H1 (cell line): ENCODE data around the gene BTBD1. TPM values are rescaled to one million over a fixed set of nuclear protein-coding genes. Genes with fewer than 3 reads are reported as not detected.

Experiments used
- CTCF ChIA-PET: fragments of 300-600 bp; sonication (Branson Sonifier 250); formaldehyde crosslinking; loops from one replicate; lab custom pipeline; 2021; ENCODE audit not compliant: partially characterized antibody; lab: Charles Lee
- POLR2A ChIA-PET: fragments of 300-600 bp; sonication (Branson Sonifier 250); formaldehyde crosslinking; loops from one replicate; lab custom pipeline; 2021; ENCODE audit warnings: inconsistent platforms; ENCODE audit not compliant: partially characterized antibody; lab: Charles Lee
- DNase-seq, 2 experiments: peaks; one replicate each; pipeline versions ENCODE4 v3.0.0 to v3.0.0-alpha.2; 2010 to 2022; ENCODE audit warnings: low spot score in 2 of 2, low read depth in 1 of 2, mixed read lengths in 1 of 2
- FAIRE-seq: peaks from 2 replicates; lab custom pipeline; 2011; peaks lifted over from hg19 to GRCh38; lab: Jason Lieb, UNC
- H2AFZ ChIP-seq: 2 replicates; pipeline ENCODE4 v1.8.1; 2012; ENCODE audit warnings: low read length, inconsistent platforms
- H2AK5ac ChIP-seq: 2 replicates; pipeline ENCODE4 v1.6.1; 2013; ENCODE audit warnings: low read depth, low read length
- H2BK120ac ChIP-seq: replicated peaks from 2 replicates; pipeline ENCODE3; 2013; ENCODE audit warnings: low read depth, low read length, inconsistent platforms
- H2BK12ac ChIP-seq: 2 replicates; pipeline ENCODE4 v1.6.1; 2013; ENCODE audit warnings: low read depth, low read length
- H2BK15ac ChIP-seq: 2 replicates; pipeline ENCODE4 v1.6.1; 2013; ENCODE audit warnings: low read length
- H2BK20ac ChIP-seq: 2 replicates; pipeline ENCODE4 v1.6.1; 2013; ENCODE audit warnings: low read length
- H2BK5ac ChIP-seq: 2 replicates; pipeline ENCODE4 v1.6.1; 2013; ENCODE audit warnings: low read depth, low read length
- H3K14ac ChIP-seq: 2 replicates; pipeline ENCODE4 v1.6.1; 2013; ENCODE audit warnings: inconsistent platforms; ENCODE audit not compliant: insufficient read length
- H3K18ac ChIP-seq: 2 replicates; pipeline ENCODE4 v1.6.1; 2013; ENCODE audit warnings: low read length; ENCODE audit errors: extremely low read depth
- H3K23ac ChIP-seq: 2 replicates; pipeline ENCODE4 v1.6.1; 2013; ENCODE audit warnings: inconsistent platforms; ENCODE audit not compliant: insufficient read length
- H3K23me2 ChIP-seq: 2 replicates; pipeline ENCODE4 v1.6.1; 2013; ENCODE audit warnings: low read depth, low read length
- H3K27ac ChIP-seq: 2 replicates; pipeline ENCODE4 v1.6.1; 2011; ENCODE audit warnings: low read depth, low read length, inconsistent platforms
- H3K27me3 ChIP-seq, 4 experiments: replicated peaks in 1 of 4; 1 replicate in 1 of 4; 2 replicates in 3 of 4; pipeline versions ENCODE4 v1.6.1 to v1.8.1; 2011 to 2013; ENCODE audit warnings: low read length in 3 of 4, mild to moderate bottlenecking in 3 of 4, inconsistent platforms in 2 of 4, mixed read lengths in 2 of 4, moderate library complexity in 1 of 4; ENCODE audit not compliant: control insufficient read depth in 3 of 4, insufficient read depth in 3 of 4; ENCODE audit errors: extremely low read depth in 1 of 4
- H3K36me3 ChIP-seq, 4 experiments: 2 replicates each; pipeline versions ENCODE4 v1.6.1 to v1.8.1; 2011 to 2013; ENCODE audit warnings: mild to moderate bottlenecking in 4 of 4, low read length in 3 of 4, moderate library complexity in 2 of 4, control low read depth in 1 of 4, inconsistent platforms in 1 of 4; ENCODE audit not compliant: insufficient read depth in 4 of 4, control insufficient read depth in 2 of 4
- H3K4ac ChIP-seq: replicated peaks from 2 replicates; pipeline ENCODE3; 2013; ENCODE audit warnings: low read length, low read depth, mixed read lengths, inconsistent platforms; ENCODE audit not compliant: insufficient read length
- H3K4me1 ChIP-seq, 4 experiments: replicated peaks in 1 of 4; 1 replicate in 1 of 4; 2 replicates in 3 of 4; pipeline versions ENCODE4 v1.6.1 to v1.8.1; 2011 to 2013; ENCODE audit warnings: low read length in 3 of 4, inconsistent platforms in 2 of 4, mixed read lengths in 1 of 4; ENCODE audit not compliant: insufficient read depth in 4 of 4, control insufficient read depth in 3 of 4
- H3K4me2 ChIP-seq, 2 experiments: 2 replicates each; pipeline versions ENCODE4 v1.6.1 to v1.8.1; 2011 to 2013; ENCODE audit warnings: low read depth in 2 of 2, low read length in 2 of 2, control low read depth in 1 of 2, inconsistent platforms in 1 of 2, mild to moderate bottlenecking in 1 of 2; ENCODE audit not compliant: insufficient read depth in 1 of 2
- H3K4me3 ChIP-seq, 4 experiments: fragments of 200-600, 300-600 bp in 1 of 4; sonication (generic), shearing (Covaris generic), sonication (Bioruptor Twin) in 1 of 4; 2 replicates each; pipeline versions ENCODE4 v1.5.1 to v1.8.1; 2011 to 2016; ENCODE audit warnings: low read length in 4 of 4, low read depth in 3 of 4, control low read depth in 2 of 4, inconsistent platforms in 2 of 4, mild to moderate bottlenecking in 2 of 4, mixed read lengths in 1 of 4, moderate library complexity in 1 of 4; ENCODE audit not compliant: insufficient read depth in 2 of 4; ENCODE audit errors: extremely low read depth in 1 of 4
- H3K56ac ChIP-seq: replicated peaks from 2 replicates; pipeline ENCODE3; 2013; ENCODE audit warnings: low read depth, mild to moderate bottlenecking, mixed read lengths, low read length, inconsistent platforms; ENCODE audit not compliant: insufficient read length
- H3K79me1 ChIP-seq: 2 replicates; pipeline ENCODE4 v1.6.1; 2013; ENCODE audit warnings: low read depth, low read length, control low read depth
- H3K79me2 ChIP-seq, 2 experiments: 2 replicates each; pipeline versions ENCODE4 v1.6.1 to v1.8.1; 2012 to 2013; ENCODE audit warnings: low read length in 2 of 2, mild to moderate bottlenecking in 2 of 2, inconsistent platforms in 1 of 2; ENCODE audit not compliant: insufficient read depth in 2 of 2, control insufficient read depth in 1 of 2
- H3K9ac ChIP-seq, 4 experiments: replicated peaks in 1 of 4; 1 replicate in 1 of 4; 2 replicates in 3 of 4; pipeline versions ENCODE4 v1.6.1 to v1.8.1; 2011 to 2013; ENCODE audit warnings: low read depth in 3 of 4, low read length in 3 of 4, control low read depth in 2 of 4, mild to moderate bottlenecking in 2 of 4, moderate library complexity in 2 of 4, inconsistent platforms in 1 of 4; ENCODE audit errors: extremely low read depth in 1 of 4
- H3K9me3 ChIP-seq, 2 experiments: 2 replicates each; pipeline versions ENCODE4 v1.6.1 to v1.8.1; 2012 to 2013; ENCODE audit warnings: mild to moderate bottlenecking in 2 of 2, moderate library complexity in 2 of 2, control low read depth in 1 of 2, inconsistent platforms in 1 of 2, low read depth in 1 of 2, low read length in 1 of 2, mixed read lengths in 1 of 2; ENCODE audit not compliant: insufficient read depth in 2 of 2
- H4K20me1 ChIP-seq, 2 experiments: replicated peaks in 1 of 2; 2 replicates each; pipeline versions ENCODE3 to v1.8.1; 2011 to 2013; ENCODE audit warnings: inconsistent platforms in 2 of 2, low read length in 2 of 2, mild to moderate bottlenecking in 1 of 2; ENCODE audit not compliant: insufficient read depth in 2 of 2, control insufficient read depth in 1 of 2
- H4K5ac ChIP-seq: 2 replicates; pipeline ENCODE4 v1.6.1; 2013; ENCODE audit warnings: low read length, low read depth, mixed read lengths, inconsistent platforms; ENCODE audit not compliant: insufficient read length
- H4K8ac ChIP-seq: 2 replicates; pipeline ENCODE4 v1.8.0; 2013; ENCODE audit warnings: mild to moderate bottlenecking, moderate library complexity, low read length, inconsistent platforms; ENCODE audit not compliant: insufficient read depth; ENCODE audit errors: extremely low read depth
- H4K91ac ChIP-seq: replicated peaks from 2 replicates; pipeline ENCODE3; 2013; ENCODE audit warnings: low read length, mixed read lengths, inconsistent platforms; ENCODE audit not compliant: insufficient read length
- BACH1 ChIP-seq: IDR thresholded peaks from 2 replicates; pipeline ENCODE4 v1.6.1; 2012; ENCODE audit warnings: low read length, improper control_type of control experiment
- BCL11A ChIP-seq, 2 experiments: IDR thresholded peaks; one replicate each; pipeline ENCODE4 v1.6.1; 2011; ENCODE audit warnings: low read depth in 2 of 2, low read length in 2 of 2, mild to moderate bottlenecking in 2 of 2
- CBX5 ChIP-seq: fragments of 300-800, 300-1000 bp; sonication (generic); IDR thresholded peaks from 2 replicates; pipeline ENCODE4 v1.7.1; 2016; ENCODE audit warnings: antibody characterized with exemption, low read length, low read depth
- CBX8 ChIP-seq: fragments of 300-800, 300-1000 bp; sonication (generic); IDR thresholded peaks from 2 replicates; pipeline ENCODE4 v1.7.1; 2016; ENCODE audit warnings: low read depth, low read length, borderline replicate concordance
- CHD2 ChIP-seq: IDR thresholded peaks from 2 replicates; pipeline ENCODE4 v1.6.1; 2012; ENCODE audit warnings: low read length, improper control_type of control experiment
- EGR1 ChIP-seq: IDR thresholded peaks from 2 replicates; pipeline ENCODE4 v1.6.1; 2011; ENCODE audit warnings: low read depth, low read length, borderline replicate concordance
- FOSL1 ChIP-seq: IDR thresholded peaks from 2 replicates; pipeline ENCODE4 v1.6.1; 2011; ENCODE audit warnings: mild to moderate bottlenecking, low read depth, low read length, moderate library complexity; ENCODE audit not compliant: insufficient read depth
- HDAC6 ChIP-seq: IDR thresholded peaks from one replicate; pipeline ENCODE4 v1.7.1; 2012; ENCODE audit warnings: low read depth, mild to moderate bottlenecking, inconsistent platforms, low read length, moderate library complexity
- JUND ChIP-seq: IDR thresholded peaks from 2 replicates; pipeline ENCODE4 v1.6.1; 2011; ENCODE audit warnings: mild to moderate bottlenecking, improper control_type of control experiment, low read length
- RBBP5 ChIP-seq: IDR thresholded peaks from 2 replicates; pipeline ENCODE4 v1.7.1; 2012; ENCODE audit warnings: low read depth, mild to moderate bottlenecking, inconsistent platforms, low read length, moderate library complexity, borderline replicate concordance
- SP2 ChIP-seq: IDR thresholded peaks from 2 replicates; pipeline ENCODE4 v1.6.1; 2012; ENCODE audit warnings: mild to moderate bottlenecking, low read length, inconsistent platforms
- SP4 ChIP-seq: IDR thresholded peaks from 2 replicates; pipeline ENCODE4 v1.6.1; 2012; ENCODE audit warnings: low read length, inconsistent platforms
- SUZ12 ChIP-seq: fragments of 200-600 bp; sonication (generic); IDR thresholded peaks from 2 replicates; pipeline ENCODE4 v1.6.1; 2012; ENCODE audit warnings: mild to moderate bottlenecking, inconsistent platforms, low read length, moderate library complexity, mixed read lengths
- TAF7 ChIP-seq: optimal IDR thresholded peaks from 2 replicates; pipeline ENCODE3; 2011; ENCODE audit warnings: low read depth, mild to moderate bottlenecking, inconsistent platforms, low read length, moderate library complexity, borderline replicate concordance
- TCF12 ChIP-seq: IDR thresholded peaks from 2 replicates; pipeline ENCODE4 v1.6.1; 2011; ENCODE audit warnings: low read depth, mild to moderate bottlenecking, low read length
- TEAD4 ChIP-seq: IDR thresholded peaks from 2 replicates; pipeline ENCODE4 v1.6.1; 2012; ENCODE audit warnings: low read depth, low read length, inconsistent platforms, mixed read lengths
- YY1 ChIP-seq: IDR thresholded peaks from 2 replicates; pipeline ENCODE4 v1.6.1; 2011; ENCODE audit warnings: low read depth, mild to moderate bottlenecking, low read length
- WGBS, 2 experiments: shearing (Covaris generic) in 1 of 2; methylation state at CpG; one replicate each; pipeline versions ENCODE4 v1.1.6 to v1.1.7; 2013 to 2015; ENCODE audit warnings: low lambda C conversion rate in 2 of 2, mixed read lengths in 2 of 2, inconsistent platforms in 1 of 2, low coverage in 1 of 2, missing lambda C conversion rate in 1 of 2; ENCODE audit not compliant: insufficient replicate concordance in 2 of 2, insufficient coverage in 1 of 2, insufficient read length in 1 of 2; ENCODE audit errors: extremely low coverage in 1 of 2, missing lambda C conversion rate in 1 of 2; 5-methylcytosine and 5-hydroxymethylcytosine counted together
- polyA plus RNA-seq, 7 experiments: library from polyadenylated mRNA; depleted of rRNA in 3 of 7; stranded (reverse) in 5 of 7; unstranded in 2 of 7; fragments of >200 nt in 5 of 7; fragments of 200-250 nt in 2 of 7; gene quantifications; 1 replicate in 5 of 7; 2 replicates in 1 of 7; 4 replicates in 1 of 7; pipeline versions ENCODE4 v1.2.1 to v1.2.3, GENCODE V29; 2011 to 2013; ENCODE audit warnings: missing spikeins in 2 of 7, mixed read lengths in 2 of 7
- total RNA-seq: library from RNA; stranded (reverse); fragmentation: NEBNext Ultra II Directional; extraction: Animal tissue kit (Norgen Biotek cat#: 25700); gene quantifications from 2 replicates; pipeline ENCODE4 v1.2.1, GENCODE V29; 2021

Gene BTBD1
- total and polyA plus RNA-seq, 2 of the 8 experiments (the other 6 are each of a cell fraction or from before 2014, with no cell fraction given), result 18.6 to 39.5 TPM

GRCh38 chr15:83099290-83099689, 32.2 kb upstream of the BTBD1 start:
- H3K14ac ChIP-seq, result no peak overlapping the region
- H3K23ac ChIP-seq, result no peak overlapping the region
- H3K18ac ChIP-seq, result no peak overlapping the region
- H2BK20ac ChIP-seq, result no peak overlapping the region
- H2BK12ac ChIP-seq, result no peak overlapping the region
- H4K5ac ChIP-seq, result no peak overlapping the region
- H3K4ac ChIP-seq, result no peak overlapping the region
- H2BK120ac ChIP-seq, result no peak overlapping the region
- 92 to 96% methylated on average over 2 of the region's 2 CpGs for WGBS, 2 experiments
- no peak overlapping the region for H3K4me2 ChIP-seq
- POLR2A ChIA-PET, result no interaction called here
- no peaks in the 10 kb centered on the region for H3K79me2 ChIP-seq
- no peak overlapping the region for H4K8ac ChIP-seq
- no peak for FAIRE-seq
- no peak for TF ChIP-seq EGR1
- no peak for TF ChIP-seq FOSL1
- TF ChIP-seq JUND, result no peak
- no peak for TF ChIP-seq CBX5
- TF ChIP-seq YY1, result no peak
- no peak for TF ChIP-seq BCL11A (IDR thresholded peaks at IDR 0.05; ENCODE audit: low read depth in 2 of 2, low read length in 2 of 2)
- no peak for TF ChIP-seq RBBP5
- TF ChIP-seq CBX8, result no peak
- no peak for TF ChIP-seq SUZ12
- TF ChIP-seq BACH1, result no peak
- no peak for TF ChIP-seq CHD2
- TF ChIP-seq TCF12, result no peak
- TF ChIP-seq TAF7, result no peak
- no peak for TF ChIP-seq SP4
- no peak for TF ChIP-seq TEAD4
- no peak for TF ChIP-seq SP2
- no peak for TF ChIP-seq HDAC6
- TF ChIP-seq, all 59 proteins: peak for 0
- Histone ChIP-seq H3K23me2 (no peaks in the 10 kb centered on the region), H2BK5ac (no peak overlapping the region), H3K4me1 (no peaks in the 10 kb centered on the region), H3K27ac (no peak overlapping the region), H3K27me3 (no peaks in the 10 kb centered on the region), H4K20me1 (no peaks in the 10 kb centered on the region), H3K36me3 (no peaks in the 10 kb centered on the region), H3K9me3 (no peaks in the 10 kb centered on the region), H2BK15ac (no peak overlapping the region), H3K79me1 (no peaks in the 10 kb centered on the region), H3K9ac (no peak overlapping the region), H2AFZ (no peak overlapping the region), H4K91ac (no peak overlapping the region), H2AK5ac (no peak overlapping the region), H3K4me3 (no peak overlapping the region), H3K56ac (no peak overlapping the region)
- no peak for DNase-seq
- CTCF ChIA-PET, result no interaction called here
